H1 (cell line): ENCODE measurements around the gene RFNG. TPM values are rescaled to one million over a fixed set of nuclear protein-coding genes. Genes with fewer than 3 reads are reported as not detected.

Experiments used
- ASH2L ChIP-seq: fragments of 200-600, 300-600 bp; sonication (generic); IDR thresholded peaks from one replicate; pipeline ENCODE4 v1.7.1; 2017; ENCODE audit warnings: low read length
- GABPA ChIP-seq: IDR thresholded peaks from 2 replicates; pipeline ENCODE4 v1.6.1; 2011; ENCODE audit warnings: mild to moderate bottlenecking, low read length, moderate library complexity, borderline replicate concordance; ENCODE audit not compliant: insufficient read depth
- JUND ChIP-seq: IDR thresholded peaks from 2 replicates; pipeline ENCODE4 v1.6.1; 2011; ENCODE audit warnings: mild to moderate bottlenecking, improper control_type of control experiment, low read length
- TAF1 ChIP-seq: IDR thresholded peaks from 2 replicates; pipeline ENCODE4 v1.6.1; 2011; ENCODE audit warnings: mild to moderate bottlenecking, low read depth, low read length
- polyA plus RNA-seq, 7 experiments: library from polyadenylated mRNA; depleted of rRNA in 3 of 7; stranded (reverse) in 5 of 7; unstranded in 2 of 7; fragments of >200 nt in 5 of 7; fragments of 200-250 nt in 2 of 7; gene quantifications; 1 replicate in 5 of 7; 2 replicates in 1 of 7; 4 replicates in 1 of 7; pipeline versions ENCODE4 v1.2.1 to v1.2.3, GENCODE V29; 2011 to 2013; ENCODE audit warnings: missing spikeins in 2 of 7, mixed read lengths in 2 of 7
- total RNA-seq: library from RNA; stranded (reverse); fragmentation: NEBNext Ultra II Directional; extraction: Animal tissue kit (Norgen Biotek cat#: 25700); gene quantifications from 2 replicates; pipeline ENCODE4 v1.2.1, GENCODE V29; 2021

Gene RFNG
- total and polyA plus RNA-seq, 2 of the 8 experiments (the other 6 are each of a cell fraction or from before 2014, with no cell fraction given): 26.7 to 28.4 TPM

- TF ChIP-seq JUND (no peak), TAF1 (0 out of 2 replicates have a peak, but pooled peaks have one; percentile 15), ASH2L (no peak), GABPA (peak; percentile 87)
Observed at GRCh38 chr17:82051776-82052637, at the start of gene RFNG, which contains the start of gene GPS1 (continued).
